ENCODE measurements around the gene GLYR1.
"Not testable (repeated sequence)": the region's sequence is repeated elsewhere in the genome, so short reads cannot be mapped to it uniquely, and the experiment has no call there.

Gene GLYR1

DNA sequence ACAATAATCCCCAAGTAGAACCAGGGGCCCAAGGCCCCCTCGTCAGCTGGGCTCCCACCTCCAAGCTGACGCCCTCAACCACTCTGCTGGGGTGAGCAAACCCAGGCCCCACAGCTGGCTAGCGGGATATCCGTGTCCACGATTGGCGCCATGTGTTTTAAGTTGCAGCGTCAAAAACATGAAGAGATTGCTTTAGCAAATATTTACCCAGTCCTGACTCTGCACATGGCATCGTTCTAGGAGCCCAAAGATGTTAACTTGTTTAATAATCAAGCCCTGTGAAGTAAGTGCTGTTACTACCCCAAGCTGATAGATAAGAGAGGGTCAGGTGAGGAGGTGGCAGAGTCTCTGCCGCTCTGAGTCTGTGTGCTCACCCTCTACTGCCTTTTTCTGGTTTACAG is 58.6 kb downstream of the GLYR1 start:
- no peak overlapping the region for H3K4me3 ChIP-seq (ENCODE audit: low read length)
- TF ChIP-seq ZNF274 (IDR thresholded peaks at IDR 0.05; ENCODE audit: low read depth, low read length) = no peak

DNA sequence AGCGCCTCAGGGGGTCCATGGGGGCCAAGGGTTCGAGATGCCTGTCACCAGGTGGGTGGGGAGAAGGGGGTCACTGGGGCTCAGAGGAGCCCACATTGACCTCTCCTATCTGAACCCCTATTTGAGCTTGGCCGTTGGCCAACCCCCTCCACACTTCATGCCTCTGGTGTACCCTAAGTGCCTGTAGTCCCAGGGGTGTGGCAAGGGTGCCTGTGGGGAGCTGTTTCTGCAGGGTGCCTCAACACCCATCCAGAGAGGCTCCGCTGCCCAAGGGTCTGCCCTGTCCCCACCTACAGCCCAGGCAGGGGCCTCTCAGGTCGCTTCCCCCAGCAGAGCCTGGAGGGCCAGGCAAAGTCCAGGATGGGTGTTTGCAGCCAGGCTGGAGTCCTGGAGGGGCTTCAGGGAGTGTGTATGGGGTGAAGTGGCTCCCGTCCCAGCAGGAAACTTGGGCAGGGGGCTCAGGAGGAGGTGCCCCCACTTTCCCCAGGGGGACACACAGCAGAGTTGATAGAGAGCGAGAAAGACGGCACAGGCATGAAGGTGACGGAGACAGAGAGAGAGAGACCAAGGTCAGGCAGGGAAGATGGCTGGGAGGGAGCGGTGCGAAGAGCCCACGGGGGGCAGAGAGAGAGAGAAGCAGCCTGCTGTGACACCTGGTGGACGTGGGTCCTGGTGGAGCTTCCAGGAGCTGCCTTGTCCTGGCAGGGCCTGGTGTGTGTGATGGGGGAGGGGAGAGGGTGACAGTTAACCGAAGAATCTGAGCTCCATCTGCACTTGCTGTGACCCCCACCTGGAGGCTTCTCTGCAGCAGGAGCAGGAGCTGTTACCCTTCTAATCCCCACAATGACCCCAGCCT is 59.2 kb downstream of the GLYR1 start, which contains the start of gene SEPTIN12:
Gene SEPTIN12, minus strand, starts transcription at position 719 of the 856 bp plus-strand sequence. Its CDS starts 700 bp downstream, at position 19.
- TF ChIP-seq ZNF274 (IDR thresholded peaks at IDR 0.05; ENCODE audit: low read depth, low read length) = no peak
- H3K4me3 ChIP-seq (ENCODE audit: low read length) = no peak within 1 kb of the TSS

- TF ChIP-seq ZNF274 (IDR thresholded peaks at IDR 0.05; ENCODE audit: low read depth, low read length) = no peak
Observed at GRCh38 chr16:4787068-4787467, 60.0 kb downstream of the GLYR1 start.

DNA sequence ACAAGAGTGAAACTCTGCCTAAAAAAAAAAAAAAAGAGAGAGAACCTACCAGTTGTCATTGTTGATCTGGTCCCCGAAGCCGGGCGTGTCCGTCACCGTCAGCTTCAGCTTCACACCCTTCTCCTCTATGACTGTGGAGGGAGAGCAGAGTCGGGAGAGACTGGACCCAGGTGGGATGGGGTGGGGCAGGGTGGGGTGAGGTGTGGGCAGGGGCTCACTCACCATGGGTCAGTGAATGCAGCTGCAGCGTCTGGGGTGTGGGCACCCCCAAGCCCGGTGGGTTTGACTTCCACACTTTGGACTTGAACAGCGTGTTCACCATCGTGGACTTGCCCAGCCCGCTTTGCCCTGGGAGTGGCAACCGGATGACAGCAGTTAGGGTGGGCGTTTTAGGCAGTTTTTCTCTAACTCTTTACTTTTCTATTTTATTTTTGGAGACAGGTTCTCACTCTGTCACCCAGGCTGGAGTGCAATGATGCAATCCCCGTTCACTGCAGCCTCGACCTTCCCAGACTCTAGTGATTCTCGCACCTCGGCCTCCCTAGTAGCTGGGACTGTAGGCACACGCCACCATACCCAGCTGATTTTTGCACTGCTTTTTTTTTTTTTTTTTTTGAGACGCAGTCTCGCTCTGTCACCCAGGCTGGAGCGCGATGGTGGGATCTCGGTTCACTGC is 61.2 kb downstream of the GLYR1 start:
- TF ChIP-seq ZNF274 (IDR thresholded peaks at IDR 0.05; ENCODE audit: low read depth, low read length) = no peak
- no peak overlapping the region for H3K4me3 ChIP-seq (ENCODE audit: low read length)

More at GRCh38 chr16:4787068-4787467, 60.0 kb downstream of the GLYR1 start:
- no peak overlapping the region for H3K4me3 ChIP-seq (ENCODE audit: low read length)

- H3K4me3 ChIP-seq (ENCODE audit: low read length) = not testable (repeated sequence)
Observed at GRCh38 chr16:4784444-4784987, 62.6 kb downstream of the GLYR1 start.

GRCh38 chr16:4783951-4784336 is 63.1 kb downstream of the GLYR1 start:
- no peak overlapping the region for H3K4me3 ChIP-seq (ENCODE audit: low read length)
- no peak for TF ChIP-seq ZNF274 (IDR thresholded peaks at IDR 0.05; ENCODE audit: low read depth, low read length)

DNA sequence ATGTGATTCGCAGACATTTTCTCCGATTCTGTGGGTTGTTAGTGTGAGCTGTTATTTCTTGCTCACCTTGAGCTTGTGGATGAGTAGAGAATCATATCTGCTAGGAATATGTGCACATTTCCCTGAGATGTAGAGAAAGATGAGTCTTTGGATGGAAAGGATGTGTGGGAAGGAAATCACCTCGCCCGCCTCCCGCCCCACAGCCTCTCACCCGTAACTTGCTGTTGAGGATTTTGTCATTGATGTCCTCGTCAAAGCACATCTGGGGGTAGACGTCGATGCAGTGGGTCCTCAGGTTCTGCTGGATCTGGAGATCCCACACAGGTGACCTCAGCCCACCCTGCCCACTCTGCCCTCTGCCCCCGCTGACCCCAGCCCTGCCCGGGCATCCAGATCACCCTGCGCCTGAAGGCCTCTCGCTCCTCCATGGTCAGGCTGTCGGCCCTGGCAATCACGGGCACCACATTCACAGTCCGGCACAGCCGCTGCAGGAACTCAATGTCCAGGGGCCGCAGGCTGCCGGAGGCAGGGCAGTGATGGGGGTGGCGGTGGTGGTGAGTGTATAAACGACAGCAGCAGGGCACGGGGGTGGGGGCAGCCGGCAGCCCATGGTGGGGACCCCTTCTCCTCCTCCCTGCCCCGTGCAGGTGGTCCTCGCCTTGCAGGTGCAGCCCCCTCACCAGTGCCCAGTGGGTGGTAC is 63.7 kb downstream of the GLYR1 start:
- no peak overlapping the region for H3K4me3 ChIP-seq (ENCODE audit: low read length)
- TF ChIP-seq ZNF274 (IDR thresholded peaks at IDR 0.05; ENCODE audit: low read depth, low read length) = no peak

DNA sequence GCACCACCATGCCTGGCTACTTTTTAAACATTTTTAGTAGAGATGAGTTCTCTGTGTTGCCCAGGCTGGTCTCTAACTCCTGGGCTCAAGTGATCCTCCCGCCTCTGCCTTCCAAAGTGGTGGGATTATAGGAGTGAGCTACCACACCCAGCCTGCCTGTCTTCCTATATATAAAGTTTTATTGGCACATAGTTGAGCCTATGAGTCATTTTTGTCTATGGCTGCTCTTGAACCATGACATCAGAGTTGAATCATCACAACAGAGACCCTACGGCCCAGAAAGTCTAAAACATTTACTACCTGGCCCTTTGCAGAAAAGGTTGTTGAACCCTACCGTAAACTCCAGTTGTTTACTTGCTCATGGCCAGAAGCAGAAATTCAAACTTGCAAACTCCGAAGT is 66.9 kb downstream of the GLYR1 start:
- no peak overlapping the region for H3K4me3 ChIP-seq (ENCODE audit: low read length)
- no peak for TF ChIP-seq ZNF274 (IDR thresholded peaks at IDR 0.05; ENCODE audit: low read depth, low read length)

- no peak for TF ChIP-seq ZNF274 (IDR thresholded peaks at IDR 0.05; ENCODE audit: low read depth, low read length)
- no peak overlapping the region for H3K4me3 ChIP-seq (ENCODE audit: low read length)
Observed at GRCh38 chr16:4778050-4778392, 69.1 kb downstream of the GLYR1 start.

DNA sequence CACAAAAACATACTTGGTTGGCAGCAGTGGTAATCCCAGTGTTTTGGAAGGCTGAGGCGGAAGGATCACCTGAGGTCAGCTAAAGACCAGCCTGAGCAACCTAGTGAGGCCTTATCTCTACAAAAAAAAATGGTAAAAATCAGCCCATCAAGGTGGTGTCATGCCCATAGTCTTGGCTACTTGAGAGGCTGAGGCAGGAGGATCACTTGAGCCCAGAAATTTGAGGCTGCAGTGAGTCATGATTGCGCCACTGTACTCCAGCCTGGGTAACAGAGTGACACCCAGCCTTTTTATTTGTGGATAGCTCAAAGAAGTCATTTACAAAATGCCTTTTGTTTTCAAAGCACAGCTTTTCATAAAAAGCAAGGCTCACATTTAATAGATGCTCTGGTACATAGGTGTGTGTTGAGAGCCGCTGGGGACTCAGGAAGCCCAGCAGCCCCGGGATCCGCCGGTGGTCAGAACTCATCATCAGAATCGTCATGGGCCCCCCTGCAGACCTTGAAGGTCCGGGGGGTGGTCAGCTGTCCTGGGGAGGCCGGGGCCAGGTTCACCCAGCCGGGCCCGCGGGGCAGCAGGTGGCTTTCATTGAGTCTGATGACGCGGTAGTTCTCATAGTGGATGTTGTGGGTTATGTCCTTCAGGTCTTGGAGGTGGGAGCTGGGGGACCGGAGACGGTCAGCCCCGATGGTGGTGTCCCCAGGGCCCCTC is 69.6 kb downstream of the GLYR1 start:
- no peak overlapping the region for H3K4me3 ChIP-seq (ENCODE audit: low read length)
- no peak for TF ChIP-seq ZNF274 (IDR thresholded peaks at IDR 0.05; ENCODE audit: low read depth, low read length)

DNA sequence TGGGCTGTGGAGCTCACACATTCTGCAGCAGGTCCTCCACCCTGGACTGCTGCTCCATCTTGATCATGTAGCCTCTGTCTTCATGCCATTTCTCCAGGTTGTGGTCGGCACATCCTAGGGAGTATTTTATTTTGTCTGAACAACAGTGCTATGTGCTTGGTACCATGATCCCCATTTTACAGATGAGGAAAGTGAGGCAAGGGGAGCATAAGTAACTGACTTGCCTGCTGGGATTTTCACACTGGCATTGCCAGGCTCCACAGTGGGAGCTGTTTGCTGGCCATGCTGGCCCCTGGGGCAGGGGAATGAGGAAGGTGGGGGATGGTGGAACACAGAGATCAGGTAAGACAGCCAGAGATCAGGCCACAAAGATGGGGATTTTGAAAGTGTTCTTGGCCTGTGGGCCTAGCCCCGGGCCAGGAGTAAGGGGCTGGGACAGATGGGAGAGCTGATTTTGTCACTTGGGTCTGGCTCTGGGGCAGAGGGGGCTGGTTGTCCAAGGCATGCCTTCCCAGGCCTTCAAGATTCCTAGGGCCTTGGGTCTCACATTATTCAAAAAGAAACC is 70.9 kb downstream of the GLYR1 start:
- no peak for TF ChIP-seq ZNF274 (IDR thresholded peaks at IDR 0.05; ENCODE audit: low read depth, low read length)

GRCh38 chr16:4775005-4775404 is 72.1 kb downstream of the GLYR1 start:
- H3K4me3 ChIP-seq (ENCODE audit: low read length) = no peak overlapping the region
- TF ChIP-seq ZNF274 (IDR thresholded peaks at IDR 0.05; ENCODE audit: low read depth, low read length) = no peak

More for the DNA sequence above, 70.9 kb downstream of the GLYR1 start:
- no peak overlapping the region for H3K4me3 ChIP-seq (ENCODE audit: low read length)

GRCh38 chr16:4772351-4772750 is 74.7 kb downstream of the GLYR1 start:
- no peak for TF ChIP-seq ZNF274 (IDR thresholded peaks at IDR 0.05; ENCODE audit: low read depth, low read length)
- H3K4me3 ChIP-seq (ENCODE audit: low read length) = no peak overlapping the region
